ENCODE data around the gene EXOSC5.
A peak's percentile ranks its signal among the peaks of the same experiment; 100 is the strongest.
"Not testable (repeated sequence)": the region's sequence is repeated elsewhere in the genome, so short reads cannot be mapped to it uniquely, and the experiment has no call there.

The EXOSC5 gene

DNA sequence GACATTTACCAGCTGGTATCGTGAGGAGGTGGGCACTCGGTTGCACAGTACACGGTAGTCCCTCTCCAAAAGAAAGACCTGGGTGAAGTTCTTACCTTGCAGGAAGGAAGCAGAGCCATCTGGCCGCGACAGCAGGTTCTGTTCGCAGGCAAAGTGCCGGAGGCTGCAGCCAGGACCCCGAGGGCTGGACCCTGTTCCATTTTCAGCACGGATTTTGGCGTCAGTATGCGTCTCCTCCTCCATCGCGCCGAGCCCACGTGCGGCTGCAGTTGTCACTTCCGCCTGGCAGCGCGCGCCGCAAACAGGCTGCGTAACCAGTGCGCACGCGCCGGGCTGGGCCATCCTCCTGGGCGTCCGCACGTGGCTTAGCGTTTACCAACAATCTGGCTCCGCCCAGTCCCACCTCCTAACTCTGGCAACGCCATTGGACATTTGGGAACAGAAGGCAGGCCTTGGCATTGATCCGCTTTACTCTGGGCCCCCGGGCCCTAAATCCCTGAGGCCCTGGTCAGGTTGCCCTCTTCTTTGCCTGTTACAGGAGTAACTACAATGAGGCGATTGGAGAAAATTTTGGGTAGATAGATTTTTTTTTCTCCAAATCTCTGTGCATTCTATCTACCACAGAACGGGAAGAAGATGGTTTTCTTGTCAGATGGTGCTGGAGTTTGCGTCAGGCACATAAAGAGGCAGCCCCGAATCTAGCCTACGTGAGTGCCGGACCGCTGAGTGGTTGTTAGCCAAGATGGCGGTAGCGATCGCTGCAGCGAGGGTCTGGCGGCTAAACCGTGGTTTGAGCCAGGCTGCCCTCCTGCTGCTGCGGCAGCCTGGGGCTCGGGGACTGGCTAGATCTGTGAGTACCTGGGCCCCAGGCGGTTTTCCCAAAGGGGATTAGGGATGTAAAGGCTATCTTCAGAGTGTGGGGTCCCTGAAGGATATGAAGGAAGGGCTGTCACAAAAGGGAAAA, at the start of gene EXOSC5, which contains the start of gene BCKDHA:
Gene EXOSC5 (minus strand): TSS at position 274 of the 964 bp plus-strand sequence. CDS start 31 bp downstream, at position 243.
Gene BCKDHA (plus strand): TSS at position 733 of the 964 bp plus-strand sequence. CDS start 10 bp downstream, at position 743.
- peak; percentile 100 for DNase-seq

DNA sequence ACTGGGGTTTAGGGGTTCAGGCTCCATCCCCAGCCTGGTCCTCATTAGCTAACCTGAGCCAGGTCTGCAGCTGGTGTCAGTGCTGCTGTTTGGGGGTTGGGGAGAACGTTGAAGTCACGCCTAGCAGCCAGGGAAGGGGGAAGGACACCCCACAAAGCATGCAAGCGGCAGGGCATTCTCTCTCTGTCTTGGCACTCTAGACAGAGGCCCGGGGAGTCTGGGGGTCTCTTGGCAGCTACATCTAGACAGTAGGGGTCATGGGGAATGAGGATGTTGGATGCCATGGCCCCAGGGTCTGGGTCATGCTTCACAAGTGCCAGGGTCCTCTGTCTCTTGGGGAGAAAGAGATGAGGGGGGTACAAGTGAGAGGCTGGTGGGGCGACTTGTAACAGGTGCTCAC, 48.4 kb upstream of the EXOSC5 start:
- no peak for DNase-seq

DNA sequence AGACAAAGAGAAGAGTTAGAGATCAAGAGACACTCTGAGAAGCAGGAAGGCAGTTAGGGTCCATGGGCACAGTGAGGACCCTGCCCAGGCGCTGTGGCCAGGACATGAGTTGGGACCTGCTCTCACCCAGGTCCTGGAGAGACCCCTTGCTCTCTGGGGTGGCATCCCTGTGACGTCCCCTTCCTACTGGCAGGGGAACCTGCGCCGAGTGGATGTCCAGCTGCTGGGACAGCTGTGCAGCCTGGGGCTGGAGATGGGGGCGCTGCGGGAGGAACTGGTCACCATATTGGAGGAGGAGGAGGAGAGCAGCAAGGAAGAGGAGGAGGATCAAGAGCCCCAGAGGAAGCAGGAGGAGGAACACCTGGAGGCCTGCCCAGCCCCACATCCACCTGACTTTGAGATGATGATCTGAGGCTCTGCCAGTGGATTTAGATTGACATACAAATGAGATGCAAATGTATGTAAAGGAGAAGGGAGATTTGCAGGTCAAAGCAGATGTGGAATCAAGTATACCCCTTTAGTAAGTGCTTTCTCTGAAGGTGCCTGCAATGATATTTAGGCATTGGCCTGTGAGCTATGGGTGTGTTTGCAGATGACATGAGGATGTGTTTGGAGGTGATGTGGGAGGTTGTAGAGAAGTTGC, 46.8 kb upstream of the EXOSC5 start:
- no peak for DNase-seq

DNA sequence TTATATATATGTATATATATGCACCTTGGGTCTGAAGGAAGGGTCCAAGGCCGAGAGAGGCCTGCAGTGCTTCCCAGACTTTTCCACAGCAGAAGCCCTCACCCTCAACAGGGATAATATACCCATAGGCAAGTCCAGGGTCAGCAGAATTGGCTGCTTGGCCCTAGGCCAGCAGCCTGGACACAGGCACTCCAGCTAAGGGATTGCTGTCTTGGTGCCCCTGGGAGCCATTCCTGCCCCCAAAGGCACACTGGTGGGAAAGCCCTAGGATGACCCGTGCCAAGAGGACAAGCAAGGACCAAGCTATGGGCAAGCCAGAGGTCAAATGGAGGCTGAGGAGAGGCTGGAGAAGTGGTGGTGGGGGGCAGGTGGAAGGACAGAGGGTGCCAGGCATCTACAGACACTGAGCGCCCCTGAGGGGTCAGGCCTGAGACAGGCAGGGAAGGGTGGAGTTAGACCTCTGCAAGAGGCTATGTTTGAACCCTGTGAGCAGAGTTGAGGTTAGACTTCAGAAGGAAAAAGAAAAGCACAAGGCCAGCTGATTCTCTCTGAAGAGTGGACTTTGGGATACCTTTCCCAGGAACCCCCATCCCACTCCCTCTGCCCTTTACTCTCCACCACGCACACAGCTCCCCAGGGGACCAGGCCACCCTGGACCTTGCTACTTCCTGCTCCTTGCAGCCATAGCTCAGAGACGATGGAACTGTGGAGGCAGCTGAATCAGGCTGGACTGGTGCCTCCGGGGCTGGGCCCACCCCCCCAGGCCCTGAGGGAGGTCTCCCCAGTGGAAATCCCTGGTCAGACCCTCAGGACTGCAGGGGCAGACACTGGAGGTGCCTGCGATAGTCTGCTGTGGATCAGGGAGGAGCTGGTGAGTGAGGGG, 45.6 kb upstream of the EXOSC5 start, which contains the start of gene ERICH4:
Gene ERICH4 (plus strand): TSS at position 684 of the 883 bp plus-strand sequence. CDS start 14 bp downstream, at position 698.
- DNase-seq: no peak

DNA sequence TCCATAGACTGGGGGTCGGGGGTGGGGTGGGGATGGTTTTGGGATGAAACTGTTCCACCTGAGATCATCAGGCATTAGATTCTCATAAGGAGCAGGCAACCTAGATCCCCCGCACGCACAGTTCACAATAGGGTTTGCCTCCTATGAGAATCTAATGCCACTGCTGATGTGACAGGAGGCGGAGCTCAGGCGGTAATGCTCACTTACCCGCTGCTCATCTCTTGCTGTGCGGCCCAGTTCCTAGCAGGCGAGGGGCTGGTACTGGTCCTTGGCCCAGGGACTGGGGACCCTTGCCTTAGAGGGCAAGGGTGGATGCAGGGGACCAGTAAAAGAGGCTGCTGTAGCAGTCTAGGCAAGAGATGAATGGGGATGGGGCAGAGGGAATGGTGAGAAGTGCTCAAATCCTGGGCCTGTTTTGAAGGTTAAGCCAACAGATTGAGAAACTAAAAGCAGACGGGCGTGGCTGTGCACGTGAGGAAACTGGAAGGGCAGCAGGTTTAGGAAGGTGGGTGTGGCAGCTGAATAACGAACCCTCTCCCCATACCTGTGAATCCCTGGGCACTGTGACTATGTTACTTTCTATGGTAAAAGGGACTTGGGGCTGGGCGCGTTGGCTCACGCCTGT, 44.3 kb upstream of the EXOSC5 start:
- no peak for DNase-seq

DNA sequence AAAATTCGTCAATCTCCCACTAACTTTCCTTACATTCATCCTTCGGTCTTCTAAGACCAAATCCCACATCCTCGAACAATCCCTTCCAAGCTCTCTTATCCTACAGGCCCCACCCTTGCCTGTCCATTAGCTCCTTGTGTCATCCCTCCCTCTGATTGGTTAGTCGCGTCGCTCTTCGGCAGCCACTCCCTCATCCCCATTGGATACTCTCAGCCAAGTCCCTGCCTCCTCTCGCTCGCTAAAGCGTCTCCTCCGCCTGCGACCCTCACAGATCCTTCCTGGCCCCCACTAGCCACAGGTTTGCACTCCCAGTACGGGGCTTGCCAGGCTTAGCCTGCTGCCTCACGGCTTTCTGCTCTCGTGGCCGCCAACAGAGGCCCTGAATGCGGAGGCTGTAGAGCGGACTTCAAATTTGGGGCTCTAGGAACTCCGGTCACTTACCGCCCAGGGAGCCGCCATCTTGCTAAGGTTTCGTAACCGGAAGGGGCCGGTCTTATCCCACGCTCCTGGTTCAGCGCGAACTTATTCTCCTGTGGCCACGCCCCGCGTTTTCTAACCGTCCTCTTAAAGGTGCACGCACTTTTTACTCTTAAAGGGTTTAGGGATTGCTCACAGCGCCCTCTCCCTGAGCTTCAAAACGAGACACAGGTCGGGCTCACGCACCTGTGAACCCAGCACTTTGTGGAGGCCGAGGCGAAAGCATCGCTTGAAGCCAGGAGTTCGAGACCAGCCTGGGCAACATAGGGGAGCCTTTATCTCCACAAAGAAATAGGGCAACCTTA, 42.5 kb upstream of the EXOSC5 start, which contains the start of gene DMAC2:
Gene DMAC2 (minus strand): TSS at position 472 of the 782 bp plus-strand sequence. CDS start 13 bp downstream, at position 459.
- DNase-seq: peak; percentile 95

DNA sequence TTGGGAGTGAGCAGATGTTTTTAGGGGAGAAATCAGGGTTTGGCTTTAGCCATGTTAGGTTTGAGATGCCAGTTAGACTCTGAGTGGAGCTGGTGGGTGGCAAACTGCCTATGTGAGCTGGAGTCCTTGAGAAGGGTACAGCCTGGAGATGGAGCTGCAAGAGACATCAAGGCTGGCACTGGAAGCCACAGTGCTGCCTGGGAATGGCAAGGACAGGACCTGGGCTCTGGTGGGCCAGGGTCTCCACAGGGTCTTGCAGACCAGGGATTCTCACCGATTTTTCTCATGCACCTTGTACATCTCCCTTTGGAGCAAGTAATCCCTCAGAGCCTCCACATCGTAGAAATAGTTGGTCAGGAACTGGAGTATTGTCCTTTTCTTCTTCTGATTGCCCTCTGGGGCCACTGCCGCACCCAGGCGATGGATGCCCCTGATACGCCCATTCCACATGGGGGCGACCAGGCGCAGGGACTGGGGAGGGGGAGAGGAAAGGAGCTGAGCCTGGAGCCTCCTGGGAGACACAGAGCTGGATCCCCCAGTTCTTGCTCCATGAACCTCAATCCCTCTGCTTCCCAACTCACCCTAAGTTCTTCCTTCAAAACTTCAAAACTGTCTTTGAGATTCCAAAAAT, 40.9 kb upstream of the EXOSC5 start:
- no peak for DNase-seq

DNA sequence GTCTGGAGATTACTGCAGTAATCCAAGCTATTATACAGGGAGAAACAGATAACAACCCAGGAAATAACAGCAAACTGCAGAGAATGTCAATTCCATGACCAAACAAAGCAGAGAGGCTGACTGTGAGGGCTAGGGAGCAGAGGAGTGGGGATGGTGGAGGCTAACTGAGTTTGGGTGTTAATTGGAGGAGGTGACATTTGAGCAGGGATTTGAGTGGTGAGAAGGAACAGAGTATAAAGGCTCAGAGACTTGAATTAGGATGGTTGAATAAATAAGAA, 39.5 kb upstream of the EXOSC5 start:
- no peak for DNase-seq

DNA sequence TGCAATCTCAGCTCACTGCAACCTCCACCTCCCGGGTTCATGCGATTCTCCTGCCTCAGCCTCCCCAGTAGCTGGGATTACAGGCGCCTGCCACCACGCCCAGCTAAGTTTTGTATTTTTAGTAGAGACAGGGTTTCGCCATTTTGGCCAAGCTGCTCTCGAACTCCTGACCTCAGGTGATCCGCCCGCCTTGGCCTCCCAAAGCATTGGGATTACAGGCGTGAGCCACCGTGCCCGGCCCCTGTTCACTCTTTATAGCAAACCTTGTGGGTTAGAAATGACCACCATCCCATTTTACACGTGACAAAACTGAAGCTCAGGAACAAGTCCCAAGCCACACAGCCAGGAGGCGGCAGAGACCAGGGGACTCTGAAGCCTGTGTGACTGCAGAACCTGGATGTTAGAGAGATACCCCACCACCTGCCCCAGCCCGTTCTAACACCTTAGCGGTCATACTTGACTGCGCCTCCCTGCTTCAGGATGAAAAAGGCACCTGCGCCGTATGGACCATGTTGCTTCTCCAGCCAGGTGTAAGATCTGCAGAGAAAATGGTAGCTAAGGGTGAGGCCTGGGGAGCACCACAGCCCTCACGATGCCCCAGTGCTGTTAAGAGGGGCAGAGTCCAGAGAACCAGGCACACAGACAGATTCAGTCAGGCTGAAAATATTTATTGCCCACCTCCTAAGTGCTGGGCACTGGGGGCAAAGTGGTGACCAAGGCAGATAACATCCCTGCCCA, 38.9 kb upstream of the EXOSC5 start:
- DNase-seq: no peak

DNA sequence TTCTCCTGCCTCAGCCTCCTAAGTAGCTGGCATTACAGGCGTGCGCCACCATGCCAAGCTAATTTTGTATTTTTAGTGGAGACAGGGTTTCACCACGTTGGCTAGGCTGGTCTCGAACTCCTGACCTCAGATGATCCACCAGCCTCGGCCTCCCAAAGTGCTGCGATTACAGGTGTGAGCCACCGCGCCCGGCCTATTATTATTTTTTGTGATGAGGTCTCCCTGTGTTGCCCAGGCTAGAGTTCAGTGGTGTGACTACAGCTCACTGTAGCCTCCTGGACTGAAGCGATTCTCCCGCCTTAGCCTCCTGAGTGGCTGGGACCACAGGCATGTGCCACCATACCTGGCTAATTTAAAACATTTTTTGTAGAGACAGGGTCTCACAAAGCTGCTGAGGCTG, 38.2 kb upstream of the EXOSC5 start:
- not testable (repeated sequence) for DNase-seq

DNA sequence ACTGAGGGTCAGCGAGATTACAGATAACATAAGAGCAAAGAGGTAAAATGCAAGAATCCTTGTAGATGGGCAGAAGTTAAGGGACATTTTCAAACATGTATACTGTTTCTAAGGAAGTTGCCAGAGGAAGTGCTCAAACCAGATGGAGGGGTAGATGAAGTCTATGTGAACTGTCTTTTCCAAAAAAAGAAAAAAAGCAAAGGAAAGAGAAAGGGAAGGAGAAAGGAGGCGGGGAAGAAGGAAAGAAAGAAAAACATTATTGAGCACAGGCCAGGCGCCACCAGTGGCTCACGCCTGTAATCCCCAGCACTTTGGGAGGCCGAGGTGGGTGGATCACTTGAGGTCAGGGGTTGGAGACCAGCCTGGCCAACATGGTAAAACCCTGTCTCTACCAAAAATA, 37.3 kb upstream of the EXOSC5 start:
- DNase-seq: no peak

DNA sequence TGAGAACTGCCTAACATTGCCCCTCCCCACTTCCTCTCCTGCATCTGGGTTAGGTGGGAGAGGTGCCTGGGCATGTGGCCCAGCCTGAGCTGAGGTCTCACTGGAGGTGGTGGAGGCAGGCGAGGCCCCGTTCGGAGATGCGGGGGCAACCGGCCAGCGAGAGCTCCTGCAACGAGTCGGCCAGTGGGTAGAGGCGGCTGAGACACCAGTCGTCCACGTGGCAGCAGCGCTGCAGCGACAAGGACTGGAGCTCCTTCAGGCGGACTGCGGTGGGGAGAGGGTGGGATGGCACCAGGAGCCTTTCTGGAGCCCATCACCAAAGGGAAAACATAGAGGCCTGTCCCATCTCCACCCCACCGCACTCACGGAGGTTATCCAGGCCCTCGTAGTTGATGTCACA, 36.0 kb upstream of the EXOSC5 start:
- DNase-seq: no peak

DNA sequence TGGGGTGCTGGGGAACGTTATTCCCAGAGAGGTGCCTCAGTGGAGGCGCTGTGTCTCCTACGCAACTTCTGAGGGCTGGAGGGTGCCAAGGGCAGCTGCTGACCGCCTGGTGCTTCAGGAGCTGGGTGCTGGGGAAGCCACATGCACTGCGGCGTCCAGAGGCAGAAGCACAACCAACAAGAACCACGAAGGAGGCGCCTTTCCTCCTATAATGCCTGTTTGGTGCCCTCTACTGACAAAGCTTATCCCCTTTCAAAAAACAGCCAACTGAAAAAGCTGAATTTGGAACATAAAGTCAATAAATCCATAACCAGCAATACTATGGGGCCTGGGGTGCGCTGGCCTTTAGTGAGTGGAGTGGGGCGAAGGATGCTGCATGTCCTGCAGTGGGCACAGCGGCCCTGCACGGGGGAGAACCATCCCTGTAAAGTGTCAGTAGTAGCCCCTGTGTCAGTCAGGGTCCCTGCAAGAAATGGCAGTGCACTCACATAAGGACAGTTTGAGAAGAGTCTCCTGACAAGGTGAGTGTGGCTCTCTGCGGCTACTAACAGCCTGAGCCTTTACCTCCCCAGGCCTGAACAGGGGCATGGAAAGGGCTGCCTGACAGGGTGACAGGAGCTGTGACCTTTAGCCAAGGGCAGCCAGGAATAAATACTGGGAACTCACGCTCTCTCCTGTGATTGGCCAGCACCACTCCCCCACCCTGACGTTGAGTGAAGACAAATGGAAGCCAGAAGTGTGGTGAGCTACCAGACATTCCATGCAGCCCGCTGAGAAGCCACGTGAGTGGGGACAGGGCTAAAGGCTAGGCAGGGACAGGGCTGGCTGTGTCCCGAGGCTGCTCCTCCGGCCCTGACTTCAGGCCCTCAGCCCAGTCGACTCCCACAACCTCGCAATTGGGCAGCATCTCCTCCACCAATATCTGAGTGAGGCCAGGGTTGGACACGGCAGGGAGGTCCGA, 34.5 kb upstream of the EXOSC5 start:
- peak; percentile 39 for DNase-seq

DNA sequence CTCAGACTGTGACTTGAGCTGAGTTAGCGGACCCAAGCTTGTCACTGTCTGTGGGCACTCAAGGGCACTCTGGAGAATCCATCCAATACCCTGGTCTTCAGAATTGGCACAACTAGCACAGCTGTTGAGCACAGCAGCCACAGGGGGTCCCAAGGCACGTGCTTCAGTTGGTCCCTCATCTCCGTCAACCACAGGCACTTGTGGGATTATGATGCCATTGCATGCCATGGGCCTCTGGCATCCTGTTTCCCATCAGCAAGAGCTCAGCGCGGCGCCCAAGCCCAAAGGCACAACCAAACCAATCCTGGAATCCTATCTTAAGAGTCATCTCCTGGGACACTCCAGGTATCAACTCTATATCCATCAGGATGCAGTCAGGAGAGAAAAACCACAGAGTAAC, 33.8 kb upstream of the EXOSC5 start:
- DNase-seq: no peak

DNA sequence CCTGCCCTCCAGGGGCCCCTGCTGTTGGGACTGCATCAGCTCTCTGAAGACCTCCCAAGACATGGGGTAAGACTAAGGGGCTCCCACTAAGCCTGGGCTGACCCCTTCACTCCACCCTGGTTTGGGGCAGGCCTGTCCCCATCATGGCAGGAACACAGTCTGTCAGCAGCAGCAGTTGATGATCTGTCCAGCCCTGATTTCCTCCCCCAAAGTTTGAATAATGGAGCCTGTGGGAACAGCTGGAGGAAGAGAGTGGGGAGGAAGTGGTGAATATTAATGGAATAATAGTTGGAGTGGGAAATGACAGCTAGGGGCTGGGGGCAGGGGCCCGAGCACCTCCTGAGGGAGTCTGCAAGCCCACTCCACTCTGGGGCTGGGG, 31.3 kb upstream of the EXOSC5 start:
- DNase-seq: no peak

DNA sequence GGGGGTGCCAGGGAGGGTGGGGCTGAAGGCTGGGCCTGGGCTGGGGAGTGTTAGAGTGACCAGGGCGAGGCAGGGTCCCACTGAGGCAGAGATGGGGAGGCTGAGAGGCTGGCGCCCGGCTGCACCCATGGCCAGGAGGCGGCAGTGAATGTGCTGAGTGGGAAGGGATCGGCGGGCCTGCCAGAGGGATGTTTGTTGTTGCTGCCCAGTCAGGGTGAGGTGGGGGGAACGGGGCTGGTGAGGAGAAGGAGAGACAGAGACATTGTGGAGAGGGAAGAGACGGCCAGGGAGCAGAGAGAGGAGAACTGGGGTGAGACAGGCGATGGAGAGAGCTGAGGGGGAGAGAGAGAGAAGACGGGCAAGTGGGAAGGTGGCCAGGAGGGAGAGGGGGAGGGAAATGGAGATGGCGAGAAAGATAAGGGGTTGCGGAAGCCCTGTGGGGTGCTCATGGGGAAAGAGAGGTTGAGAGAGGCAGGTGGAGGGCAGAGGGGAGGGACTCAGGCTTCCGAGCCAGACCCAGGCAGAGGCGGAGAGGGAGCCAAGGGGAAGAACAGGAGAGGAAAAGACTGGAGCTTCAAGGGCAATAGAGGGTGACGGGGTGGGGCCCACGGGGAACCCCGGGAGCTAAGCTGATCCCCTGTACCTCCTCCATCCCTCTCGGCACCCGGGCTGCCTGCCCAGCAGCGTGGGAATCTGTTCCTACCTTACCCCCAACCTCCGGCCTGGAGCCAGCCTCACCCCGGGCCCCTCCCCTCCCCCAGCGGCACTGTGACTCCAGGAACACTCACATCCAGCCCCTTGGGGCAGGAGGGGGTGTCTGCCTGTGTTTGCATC, 30.7 kb upstream of the EXOSC5 start:
- DNase-seq: peak; percentile 47

DNA sequence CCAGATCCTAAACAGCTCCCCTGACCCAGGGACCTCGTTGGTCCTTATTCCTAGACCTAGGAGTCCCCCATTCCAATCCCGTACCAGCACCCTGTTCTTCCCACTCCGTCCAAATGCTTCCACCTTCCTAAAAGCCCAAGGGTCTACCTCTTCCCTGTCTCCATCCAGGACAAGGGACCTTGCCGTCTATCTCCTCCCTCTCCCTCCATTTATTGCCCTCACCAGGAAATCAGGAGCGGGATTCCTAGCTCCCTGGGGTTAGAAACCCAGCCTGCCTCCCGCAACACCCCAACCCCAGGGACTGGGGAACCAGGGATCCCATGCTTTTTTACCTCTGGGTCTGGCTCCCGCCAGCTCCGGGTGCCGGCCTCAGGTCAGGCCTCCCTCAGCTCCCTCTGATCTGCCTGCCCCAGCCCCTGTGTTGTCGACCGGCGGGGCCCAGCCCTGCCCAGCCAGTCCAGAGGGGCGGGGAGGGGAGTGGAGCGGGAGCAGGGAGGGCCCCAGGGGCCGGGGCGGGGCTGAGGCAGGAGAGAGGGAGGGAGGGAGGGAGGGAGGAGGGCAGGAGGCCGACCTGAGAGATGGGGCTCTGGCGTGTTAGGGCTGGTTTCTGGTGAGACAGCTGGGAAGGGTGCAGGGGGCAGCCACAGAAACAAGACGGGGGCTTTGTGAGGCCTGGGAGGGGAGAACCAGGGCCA, 29.9 kb upstream of the EXOSC5 start, which contains the start of gene B3GNT8:
Gene B3GNT8 (minus strand): TSS at position 423 of the 695 bp plus-strand sequence. CDS start 596 bp downstream, outside the sequence.
- peak; percentile 56 for DNase-seq

Measured in CD4-positive, alpha-beta T cell treated with Interleukin-15 for 1 hour (primary cell).